ENCODE measurements around the gene TRIP13.
"Not testable (repeated sequence)": the region's sequence is repeated elsewhere in the genome, so short reads cannot be mapped to it uniquely, and the experiment has no call there.

TRIP13 gene

GRCh38 chr5:916441-917293 lies 24.0 kb downstream of the TRIP13 start:
- no peak for ATAC-seq
- no peak for TF ChIP-seq PATZ1 (CRISPR knock-in tag; IDR thresholded peaks at IDR 0.05; ENCODE audit: borderline replicate concordance)
- TF ChIP-seq ZNF8 (CRISPR knock-in tag; IDR thresholded peaks at IDR 0.05), result no peak
- no peak for TF ChIP-seq PPARA (CRISPR knock-in tag; IDR thresholded peaks at IDR 0.05; ENCODE audit: borderline replicate concordance)
- no peak for TF ChIP-seq TOX (CRISPR knock-in tag; IDR thresholded peaks at IDR 0.05; ENCODE audit: borderline replicate concordance)
- TF ChIP-seq BACH2 (CRISPR knock-in tag; IDR thresholded peaks at IDR 0.05; ENCODE audit: borderline replicate concordance), result no peak
- no peak for TF ChIP-seq RARB (CRISPR knock-in tag; IDR thresholded peaks at IDR 0.05)
- no peak for TF ChIP-seq ZNF70 (CRISPR knock-in tag; IDR thresholded peaks at IDR 0.05)
- no peak for TF ChIP-seq POU6F1 (CRISPR knock-in tag; IDR thresholded peaks at IDR 0.05; ENCODE audit: borderline replicate concordance, low read depth)
- no peak for TF ChIP-seq TCF4 (CRISPR knock-in tag; IDR thresholded peaks at IDR 0.05; ENCODE audit: borderline replicate concordance)
- no peak for TF ChIP-seq TSHZ2 (CRISPR knock-in tag; IDR thresholded peaks at IDR 0.05)
- TF ChIP-seq CREB5 (CRISPR knock-in tag; IDR thresholded peaks at IDR 0.05; ENCODE audit: low read depth), result no peak
- TF ChIP-seq ISL1 (CRISPR knock-in tag; IDR thresholded peaks at IDR 0.05), result no peak
- no peak for TF ChIP-seq ZC3H10 (CRISPR knock-in tag; IDR thresholded peaks at IDR 0.05)
- TF ChIP-seq CSDC2 (CRISPR knock-in tag; IDR thresholded peaks at IDR 0.05), result no peak
- no peak for TF ChIP-seq ZNF565 (CRISPR knock-in tag; conservative IDR thresholded peaks at IDR 0.05; ENCODE audit: low read depth)
- TF ChIP-seq SNAI2 (CRISPR knock-in tag; IDR thresholded peaks at IDR 0.05), result no peak
- no peak for TF ChIP-seq ZFP3 (CRISPR knock-in tag; IDR thresholded peaks at IDR 0.05)

- not testable (repeated sequence) for ATAC-seq
Observed at GRCh38 chr5:918717-919116, 26.0 kb downstream of the TRIP13 start.

GRCh38 chr5:919356-920000 lies 26.8 kb downstream of the TRIP13 start:
- no peak for ATAC-seq
- TF ChIP-seq ZC3H10 (CRISPR knock-in tag; IDR thresholded peaks at IDR 0.05) (no peak), POU6F1 (CRISPR knock-in tag; IDR thresholded peaks at IDR 0.05; ENCODE audit: borderline replicate concordance, low read depth) (no peak), CREB5 (CRISPR knock-in tag; IDR thresholded peaks at IDR 0.05; ENCODE audit: low read depth) (no peak), TSHZ2 (CRISPR knock-in tag; IDR thresholded peaks at IDR 0.05) (no peak), PPARA (CRISPR knock-in tag; IDR thresholded peaks at IDR 0.05; ENCODE audit: borderline replicate concordance) (no peak), SNAI2 (CRISPR knock-in tag; IDR thresholded peaks at IDR 0.05) (no peak), ISL1 (CRISPR knock-in tag; IDR thresholded peaks at IDR 0.05) (no peak), TCF4 (CRISPR knock-in tag; IDR thresholded peaks at IDR 0.05; ENCODE audit: borderline replicate concordance) (no peak), OSR1 (CRISPR knock-in tag; IDR thresholded peaks at IDR 0.05) (no peak), ZNF70 (CRISPR knock-in tag; IDR thresholded peaks at IDR 0.05) (no peak), ZFP30 (CRISPR knock-in tag; IDR thresholded peaks at IDR 0.05) (no peak), TOX (CRISPR knock-in tag; IDR thresholded peaks at IDR 0.05; ENCODE audit: borderline replicate concordance) (no peak), RARB (CRISPR knock-in tag; IDR thresholded peaks at IDR 0.05) (no peak), BACH2 (CRISPR knock-in tag; IDR thresholded peaks at IDR 0.05; ENCODE audit: borderline replicate concordance) (no peak)
